AG08396 (cell line): ENCODE measurements around the gene ACTG2.
"Not testable (repeated sequence)": the region's sequence is repeated elsewhere in the genome, so short reads cannot be mapped to it uniquely, and the experiment has no call there.

Experiments
- DNase-seq: peaks from one replicate; pipeline ENCODE4 v3.0.0; 2012; ENCODE audit warnings: low spot score, mixed read lengths

The ACTG2 gene

DNA sequence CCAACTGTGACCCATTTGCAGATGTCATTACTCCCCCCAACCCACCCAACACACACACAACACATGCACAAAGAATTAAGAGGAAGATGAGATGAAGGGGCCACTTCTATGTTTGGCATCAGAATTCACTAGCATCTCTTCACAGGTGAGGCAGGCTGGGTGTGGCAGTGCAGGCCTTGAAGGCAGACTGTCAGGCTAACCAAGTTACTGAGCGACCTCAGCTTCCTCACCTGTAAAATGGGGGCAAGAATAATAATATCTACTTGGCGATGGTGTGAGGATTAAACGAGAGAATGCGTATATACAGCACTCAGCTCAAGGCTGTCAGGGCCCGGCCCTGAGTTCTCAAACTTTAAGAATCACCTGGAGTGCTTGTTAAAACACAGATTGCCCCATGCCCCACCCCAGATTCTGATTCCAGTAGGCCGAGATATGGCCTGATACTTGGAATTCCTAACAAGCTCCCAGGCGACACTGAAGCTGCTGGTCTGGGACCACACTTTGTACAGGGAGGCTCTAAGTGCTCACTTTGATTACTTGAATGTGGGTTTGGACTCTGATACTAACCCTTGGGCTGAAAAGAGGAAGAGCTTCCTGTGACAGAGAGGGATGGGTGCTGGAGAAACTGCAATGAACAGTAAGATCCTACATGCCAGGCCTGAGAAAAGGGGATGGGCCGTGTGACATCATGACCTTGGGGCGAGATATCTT lies 1.1 kb downstream of the ACTG2 start:
- DNase-seq, result no peak

DNA sequence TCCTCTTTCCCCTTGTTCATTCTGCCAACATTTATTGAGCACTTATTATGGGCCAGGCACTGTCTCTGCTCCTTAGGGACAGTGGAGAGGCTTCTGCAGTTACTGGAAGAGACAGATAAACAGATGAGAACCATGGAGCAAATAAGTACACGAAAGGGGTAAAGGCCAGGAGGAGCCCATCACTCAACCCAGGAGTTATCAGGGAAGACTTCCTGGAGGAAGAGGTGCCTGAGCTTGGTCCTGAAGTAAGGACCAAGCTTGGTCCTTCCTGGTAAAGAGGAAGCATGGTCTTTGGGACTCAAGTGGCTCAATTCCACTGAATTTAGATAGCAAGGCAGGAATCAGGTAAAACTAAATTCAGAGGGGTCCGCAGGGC lies 1.7 kb downstream of the ACTG2 start:
- DNase-seq, result no peak

DNA sequence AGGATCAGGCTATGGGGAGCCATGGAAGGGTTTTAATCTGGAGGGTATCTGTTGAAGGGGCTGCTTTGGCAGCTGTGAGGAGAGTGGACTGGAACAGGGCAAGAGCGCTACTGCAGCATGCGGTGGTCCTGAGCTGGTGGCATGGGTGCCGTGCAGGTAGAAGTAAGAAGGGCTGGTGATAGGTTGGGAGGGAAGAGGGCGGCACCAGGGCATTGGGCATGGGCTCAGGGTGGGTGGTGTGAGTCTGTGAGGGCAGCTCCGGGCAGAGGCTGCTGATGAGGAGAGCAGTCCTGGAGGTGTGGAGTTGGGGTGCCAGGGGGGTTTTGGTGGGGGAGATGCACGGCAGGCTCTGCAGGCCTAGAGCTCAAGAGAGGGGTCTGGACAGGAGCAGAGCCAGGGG lies 2.1 kb downstream of the ACTG2 start:
- no peak for DNase-seq

DNA sequence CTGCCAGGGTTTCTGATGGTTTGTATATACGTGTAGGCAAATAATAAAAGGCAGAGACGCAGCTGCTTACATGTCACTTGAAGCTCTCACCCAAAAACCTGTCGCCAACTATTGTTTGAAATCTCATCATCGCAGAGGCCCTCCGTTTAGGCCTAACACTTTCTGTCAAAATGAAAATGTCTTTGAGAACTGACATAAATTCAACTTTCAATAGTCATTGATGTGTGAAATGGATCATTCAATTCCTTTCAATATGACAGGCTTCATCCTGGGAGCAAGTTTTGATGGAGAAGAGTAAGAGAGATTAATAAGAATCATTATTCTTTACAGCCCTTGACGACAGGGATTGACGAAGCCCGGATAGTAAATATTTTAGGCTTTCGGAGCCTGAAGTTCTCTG lies 2.7 kb downstream of the ACTG2 start:
- DNase-seq, result no peak

DNA sequence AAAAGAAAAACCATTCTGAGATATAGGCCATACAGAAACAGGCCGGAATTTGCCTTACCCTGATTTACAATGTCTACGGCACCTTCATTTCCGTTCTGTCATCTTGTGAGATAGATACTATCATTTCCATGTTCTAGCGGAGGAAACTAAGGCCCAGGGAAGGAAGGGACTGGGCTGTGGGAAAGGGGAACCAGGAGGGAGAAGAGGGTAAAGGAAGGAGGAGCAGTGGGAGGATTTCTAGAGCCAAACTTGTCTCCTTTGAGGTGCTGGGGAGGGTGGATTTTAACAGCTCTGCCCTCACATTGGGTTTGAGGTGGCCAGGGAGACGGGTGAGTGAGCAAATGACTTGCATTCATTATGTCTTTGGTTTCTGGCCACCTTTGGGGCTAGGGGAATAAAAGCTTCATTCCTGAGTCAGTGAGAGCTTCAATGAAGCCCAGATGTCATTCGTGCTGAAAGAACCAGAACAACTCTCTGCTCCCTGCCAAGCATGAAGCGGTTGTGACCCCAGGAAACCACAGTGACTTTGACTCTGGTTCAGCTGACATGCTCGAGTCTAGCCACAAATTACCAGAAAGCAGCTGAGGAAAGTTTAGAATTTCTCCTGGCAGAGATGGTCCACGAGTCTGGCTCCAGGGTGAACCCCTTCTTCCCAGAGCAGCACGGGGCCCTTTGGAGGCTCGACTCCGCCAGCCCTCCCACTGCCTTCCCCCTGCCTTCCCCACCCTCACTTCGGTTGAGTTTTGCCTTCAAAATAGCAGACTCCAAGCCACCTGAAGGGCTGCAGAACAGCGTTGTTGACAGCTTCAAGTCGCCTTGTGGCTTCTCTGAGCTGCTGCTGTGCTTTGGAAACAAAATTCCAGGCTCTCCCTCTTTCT lies 3.8 kb downstream of the ACTG2 start:
- DNase-seq, result peak; percentile 67

DNA sequence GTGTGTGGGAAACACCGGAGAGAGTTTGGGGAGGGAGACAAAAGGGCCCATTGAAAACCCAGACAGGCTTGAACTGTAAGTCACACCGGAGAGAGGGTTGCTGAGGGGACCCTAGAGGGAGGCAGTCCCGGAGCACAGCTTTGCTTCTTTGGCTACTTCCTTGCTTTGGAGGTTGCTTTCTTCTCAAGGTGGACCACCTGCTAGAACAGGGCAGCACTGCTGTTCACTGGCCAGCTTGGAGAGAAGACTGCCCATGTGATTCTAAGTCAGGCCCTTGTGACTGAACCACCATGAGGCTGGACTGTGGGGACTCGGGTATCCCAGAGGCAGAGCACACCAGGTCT lies 4.4 kb downstream of the ACTG2 start:
- no peak for DNase-seq

DNA sequence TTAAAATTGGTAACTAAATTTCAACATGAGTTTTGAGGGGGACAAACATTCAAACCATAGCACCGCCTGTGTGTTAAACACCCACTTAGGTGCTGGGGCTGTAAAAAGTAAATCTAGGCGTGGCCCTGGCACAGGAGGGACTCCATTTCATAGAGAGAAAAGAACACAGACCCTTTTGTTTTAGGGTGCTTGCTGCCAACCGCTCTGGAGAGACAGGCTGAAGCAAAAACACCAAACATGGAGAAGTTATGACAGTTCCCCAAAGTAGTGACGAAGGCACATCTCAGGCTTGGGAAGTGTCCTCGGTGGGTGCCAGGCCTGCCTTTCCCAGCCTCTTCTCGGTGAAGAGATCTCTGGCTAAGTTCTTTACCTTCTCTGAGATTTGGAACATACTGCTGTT lies 5.1 kb downstream of the ACTG2 start:
- no peak for DNase-seq

DNA sequence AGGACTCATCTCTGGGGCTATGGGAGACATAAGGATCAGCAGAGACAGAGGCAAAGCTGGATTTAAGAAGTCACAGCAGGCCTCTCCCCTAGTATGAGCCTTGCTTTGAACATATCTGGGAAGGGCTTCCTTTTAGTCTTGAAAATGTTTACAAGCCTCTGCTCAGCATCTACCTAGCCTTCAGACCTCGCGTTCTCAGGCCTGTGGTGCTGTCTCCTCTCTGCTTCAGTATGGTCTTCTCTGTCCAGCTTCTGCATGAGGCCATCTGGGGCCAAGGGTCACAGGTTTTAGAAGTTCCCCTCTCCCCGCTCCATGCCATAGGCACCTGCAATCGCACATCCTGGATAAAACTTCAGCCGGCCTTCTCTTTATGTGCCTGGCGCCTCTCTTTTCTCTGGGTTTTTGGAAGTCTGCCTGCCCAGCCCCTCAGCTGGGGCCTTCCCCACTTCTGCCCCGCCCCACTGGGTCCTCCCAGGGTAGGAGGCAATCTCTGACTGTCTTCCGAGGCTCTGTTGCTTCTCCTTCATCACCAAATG lies 7.1 kb downstream of the ACTG2 start:
- no peak for DNase-seq

DNA sequence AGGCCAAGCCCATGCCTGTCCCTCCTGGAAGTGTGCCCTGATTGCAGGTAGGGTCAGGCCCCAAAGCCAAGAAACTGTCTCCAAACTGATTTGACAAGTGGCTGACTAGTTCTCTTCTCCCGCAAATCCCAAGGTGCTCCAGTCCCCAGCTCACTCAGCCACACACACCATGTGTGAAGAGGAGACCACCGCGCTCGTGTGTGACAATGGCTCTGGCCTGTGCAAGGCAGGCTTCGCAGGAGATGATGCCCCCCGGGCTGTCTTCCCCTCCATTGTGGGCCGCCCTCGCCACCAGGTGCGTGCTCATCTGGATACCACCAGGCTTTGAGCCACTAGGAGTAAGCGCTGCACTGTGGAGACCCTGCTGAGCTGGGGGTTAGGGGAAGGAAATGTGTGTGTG lies 8.3 kb downstream of the ACTG2 start:
- no peak for DNase-seq

DNA sequence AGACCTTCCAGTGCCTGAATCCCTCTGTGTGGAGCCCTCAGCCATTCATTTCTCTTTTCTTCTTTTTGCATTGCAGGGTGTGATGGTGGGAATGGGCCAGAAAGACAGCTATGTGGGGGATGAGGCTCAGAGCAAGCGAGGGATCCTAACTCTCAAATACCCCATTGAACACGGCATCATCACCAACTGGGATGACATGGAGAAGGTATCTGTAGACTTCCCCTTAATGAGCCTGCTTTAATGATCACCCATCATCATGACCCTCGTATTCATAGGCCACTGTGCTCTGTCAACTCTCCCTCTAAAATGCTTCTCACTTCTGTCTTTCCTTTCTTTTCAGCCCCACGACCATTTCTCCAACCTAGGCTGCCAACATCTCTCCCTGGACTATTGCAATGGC lies 9.5 kb downstream of the ACTG2 start:
- DNase-seq, result no peak

DNA sequence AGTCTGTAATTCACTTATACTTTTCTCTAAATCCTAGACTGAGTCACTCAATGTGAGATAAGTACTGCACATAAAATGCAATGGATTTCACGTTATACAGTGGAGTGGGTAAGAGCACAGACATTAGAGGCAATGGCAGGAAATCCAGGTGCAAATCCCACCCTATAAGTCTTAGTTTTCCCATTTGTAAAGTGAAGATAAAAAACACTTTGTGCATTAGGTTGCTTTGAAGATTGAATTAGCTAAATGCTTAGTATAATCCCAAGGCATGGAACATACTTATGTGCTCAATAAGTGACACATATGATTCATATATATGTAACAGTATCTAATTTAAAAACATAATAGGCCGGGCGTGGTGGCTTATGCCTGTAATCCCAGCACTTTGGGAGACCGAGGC lies 10.5 kb downstream of the ACTG2 start:
- no peak for DNase-seq

DNA sequence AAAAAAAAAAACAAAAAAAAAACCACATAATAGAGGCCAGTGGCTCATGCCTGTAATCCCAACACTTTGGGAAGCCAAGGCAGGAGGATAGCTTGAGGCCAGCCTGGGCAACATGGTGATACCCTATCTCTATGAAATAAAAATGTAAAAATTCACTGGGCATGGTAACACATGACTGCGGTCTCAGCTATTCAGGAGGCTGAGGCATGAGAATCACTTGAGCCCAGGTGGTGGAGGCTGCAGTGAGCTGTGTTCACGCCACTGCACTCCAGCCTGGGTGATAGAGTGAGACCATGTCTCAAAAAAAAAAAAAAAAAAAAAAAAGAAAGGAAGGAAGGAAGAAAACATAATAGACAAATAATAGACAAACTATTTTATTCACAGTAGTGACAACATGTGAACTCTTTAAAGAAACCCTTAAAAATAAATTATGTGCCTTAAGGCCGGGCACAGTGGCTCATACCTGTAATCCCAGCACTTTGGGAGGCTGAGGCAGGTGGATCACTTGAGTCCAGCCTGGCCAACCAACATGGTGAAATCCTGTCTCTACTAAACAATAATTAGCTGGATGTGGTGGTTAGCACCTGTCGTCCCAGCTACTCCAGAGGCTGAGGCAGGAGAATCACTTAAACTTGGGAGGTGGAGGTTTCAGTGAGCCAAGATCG lies 11.3 kb downstream of the ACTG2 start:
- not testable (repeated sequence) for DNase-seq

DNA sequence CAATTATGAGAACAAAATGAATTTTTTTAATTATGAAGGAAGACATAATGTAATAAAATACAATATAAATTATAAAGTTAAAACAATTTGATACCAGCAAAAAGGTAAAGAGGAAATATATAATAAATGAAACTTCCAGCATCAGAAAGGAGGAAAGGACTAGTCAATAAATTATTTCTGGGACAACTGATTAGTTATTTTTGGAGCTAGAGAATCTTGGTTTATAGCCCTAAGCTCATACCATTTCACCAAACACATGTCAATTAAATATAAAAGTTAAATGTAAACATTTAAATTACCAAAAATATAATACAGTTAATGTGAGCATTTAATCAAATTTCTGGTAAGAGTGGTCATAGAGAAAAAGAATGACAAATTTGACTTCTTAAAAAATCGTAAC lies 12.1 kb downstream of the ACTG2 start:
- DNase-seq, result no peak

DNA sequence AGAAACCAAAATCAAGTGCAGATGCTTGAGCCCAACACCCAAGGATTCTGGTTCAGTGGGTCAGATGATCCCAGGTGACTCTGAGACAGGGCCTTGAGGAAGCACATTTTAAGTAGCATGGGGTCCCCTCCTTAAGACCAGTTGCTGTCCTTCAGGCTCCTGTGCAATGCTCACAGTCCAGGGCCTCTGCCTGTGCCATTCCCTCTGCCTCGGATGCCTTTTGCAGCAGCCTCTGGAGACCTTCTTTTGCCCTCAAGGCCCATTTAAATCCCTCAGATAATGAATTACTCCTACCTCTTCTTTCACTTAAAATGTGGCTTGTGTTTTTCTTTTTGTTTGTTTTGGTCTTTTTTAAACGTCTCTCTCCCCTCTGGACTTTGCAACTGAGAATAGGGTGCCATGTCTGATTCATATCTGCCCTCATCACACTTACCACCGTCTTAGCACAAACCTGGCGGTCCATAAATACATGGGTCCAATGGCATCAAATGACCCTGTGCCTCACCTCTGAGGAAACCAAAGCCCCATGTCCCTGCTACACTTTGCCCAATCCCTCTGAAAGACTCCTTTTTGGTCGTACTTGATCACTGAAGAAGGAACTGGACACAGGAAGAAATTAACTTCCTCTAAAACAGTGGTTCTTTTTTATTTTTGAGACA lies 14.2 kb downstream of the ACTG2 start:
- DNase-seq, result no peak

DNA sequence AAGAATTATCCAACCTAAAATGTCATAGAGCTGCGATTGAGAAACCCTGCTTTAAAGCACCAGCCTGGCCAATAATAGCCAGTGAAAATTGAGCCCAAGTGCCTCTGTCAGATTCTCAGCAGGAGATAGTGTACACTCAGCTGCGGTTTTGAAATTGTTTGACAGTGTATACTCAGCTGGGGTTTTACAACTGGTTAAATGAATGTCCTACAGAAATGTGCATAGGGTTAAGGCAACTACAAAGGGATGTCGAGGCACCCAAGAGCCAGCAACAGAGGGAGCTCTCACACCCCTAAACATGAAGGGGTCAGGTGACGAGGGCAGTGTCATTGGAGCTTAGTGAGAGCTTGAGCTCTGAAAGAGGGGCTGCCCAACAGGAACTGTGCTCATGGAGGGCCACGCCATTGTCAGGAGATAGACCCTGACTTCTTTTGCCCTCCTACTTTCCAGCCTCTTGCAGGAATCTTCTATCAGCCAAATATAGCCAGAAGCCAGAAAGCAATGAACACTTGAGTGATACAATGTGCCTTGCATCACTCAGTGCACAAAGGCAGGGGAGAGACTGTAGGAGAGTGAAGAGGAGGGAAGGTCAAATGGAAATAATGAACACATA lies 15.1 kb downstream of the ACTG2 start:
- no peak for DNase-seq

DNA sequence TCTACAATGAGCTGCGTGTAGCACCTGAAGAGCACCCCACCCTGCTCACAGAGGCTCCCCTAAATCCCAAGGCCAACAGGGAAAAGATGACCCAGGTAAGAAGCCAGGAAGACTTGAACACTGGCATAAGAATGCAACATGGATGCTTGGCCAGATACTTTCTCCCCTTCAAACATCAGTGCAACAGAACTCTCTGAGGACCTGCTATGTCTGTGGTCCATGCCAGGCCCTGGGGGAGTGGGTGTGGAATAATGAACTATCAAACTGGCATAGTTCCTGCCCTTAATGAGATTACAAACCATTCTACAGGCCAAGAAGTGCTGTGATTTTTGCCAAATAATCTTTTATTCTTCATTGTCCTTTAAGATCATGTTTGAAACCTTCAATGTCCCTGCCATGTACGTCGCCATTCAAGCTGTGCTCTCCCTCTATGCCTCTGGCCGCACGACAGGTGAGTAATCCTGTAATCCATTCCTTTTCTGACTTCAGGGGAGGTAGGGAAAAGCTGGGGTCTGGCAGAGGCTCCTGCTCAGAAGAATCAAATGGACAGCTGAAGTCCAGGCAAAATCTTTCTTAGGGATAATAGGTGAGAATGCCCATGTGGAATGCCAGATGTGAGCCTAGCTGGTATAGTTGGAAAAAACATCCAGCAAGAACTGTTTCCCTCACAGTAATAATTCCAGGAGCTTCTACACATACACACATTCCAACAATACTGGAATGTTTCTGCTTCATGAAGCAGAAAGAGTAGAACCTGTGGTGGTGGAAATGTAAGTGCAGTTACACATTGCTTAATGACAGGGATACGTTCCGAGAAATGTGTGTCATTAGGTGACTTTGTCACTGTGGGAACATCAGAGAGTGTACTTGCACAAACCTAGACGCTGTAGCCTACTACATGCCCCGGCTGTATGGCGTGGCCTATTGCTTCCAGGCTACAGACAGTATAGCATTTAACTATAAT lies 16.2 kb downstream of the ACTG2 start:
- DNase-seq, result no peak

DNA sequence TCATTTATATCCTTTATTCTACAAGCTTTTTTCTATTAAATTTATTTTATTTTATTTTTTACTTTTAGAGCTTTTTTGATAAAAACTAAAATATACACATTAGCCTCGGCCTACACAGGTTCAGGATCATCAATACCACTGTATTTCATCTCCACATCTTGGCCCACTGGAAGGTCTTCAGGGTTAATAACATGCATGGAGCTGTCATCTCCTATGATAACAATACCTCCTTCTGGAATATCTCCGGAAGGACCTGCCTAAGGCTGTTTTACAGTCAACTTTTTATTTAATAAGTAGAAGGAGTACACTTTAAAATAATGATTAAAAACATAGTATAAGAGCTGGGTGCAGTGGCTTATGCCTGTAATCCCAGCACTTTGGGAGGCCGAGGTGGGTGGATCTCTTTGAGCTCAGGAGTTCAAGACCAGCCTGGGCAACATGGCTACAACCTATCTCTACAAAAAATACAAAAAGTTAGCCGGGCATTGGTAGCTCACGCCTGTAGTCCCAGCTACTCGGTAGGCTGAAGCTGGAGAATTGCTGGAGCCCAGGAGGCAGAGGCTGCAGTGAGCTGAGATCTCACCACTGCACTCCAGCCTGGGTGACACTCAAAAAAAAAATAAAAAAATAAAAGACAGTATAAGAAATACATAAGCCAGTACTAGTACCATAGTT lies 18.2 kb downstream of the ACTG2 start:
- DNase-seq, result no peak

DNA sequence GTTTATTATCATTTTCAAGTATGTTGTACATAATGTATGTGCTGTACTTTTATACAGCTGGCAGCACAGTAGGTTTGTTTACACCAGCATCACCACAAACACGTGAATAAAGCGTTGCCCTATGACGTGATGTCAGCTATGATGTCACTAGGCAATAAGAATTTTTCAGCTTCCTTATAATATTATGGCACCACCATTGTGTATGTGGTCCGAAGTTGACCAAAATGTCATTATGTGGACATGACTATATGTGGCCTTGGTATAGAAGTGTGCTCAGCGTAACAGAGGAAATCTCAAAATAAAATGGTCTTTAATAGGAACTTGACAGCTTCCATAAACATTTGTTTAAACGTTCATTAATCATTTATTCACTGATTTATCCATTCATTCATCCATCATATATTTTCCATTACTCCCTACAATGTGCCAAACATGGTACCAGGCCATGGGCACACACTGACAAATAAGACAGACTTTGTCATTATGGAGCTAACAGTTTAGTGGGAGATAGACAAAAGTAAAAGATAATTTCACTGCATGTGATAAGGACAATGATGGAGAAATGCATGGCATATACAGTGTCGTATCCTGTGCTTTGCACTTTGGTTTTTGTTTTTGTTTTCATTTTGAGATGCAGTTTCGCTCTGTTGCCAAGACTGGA lies 18.9 kb downstream of the ACTG2 start:
- no peak for DNase-seq

DNA sequence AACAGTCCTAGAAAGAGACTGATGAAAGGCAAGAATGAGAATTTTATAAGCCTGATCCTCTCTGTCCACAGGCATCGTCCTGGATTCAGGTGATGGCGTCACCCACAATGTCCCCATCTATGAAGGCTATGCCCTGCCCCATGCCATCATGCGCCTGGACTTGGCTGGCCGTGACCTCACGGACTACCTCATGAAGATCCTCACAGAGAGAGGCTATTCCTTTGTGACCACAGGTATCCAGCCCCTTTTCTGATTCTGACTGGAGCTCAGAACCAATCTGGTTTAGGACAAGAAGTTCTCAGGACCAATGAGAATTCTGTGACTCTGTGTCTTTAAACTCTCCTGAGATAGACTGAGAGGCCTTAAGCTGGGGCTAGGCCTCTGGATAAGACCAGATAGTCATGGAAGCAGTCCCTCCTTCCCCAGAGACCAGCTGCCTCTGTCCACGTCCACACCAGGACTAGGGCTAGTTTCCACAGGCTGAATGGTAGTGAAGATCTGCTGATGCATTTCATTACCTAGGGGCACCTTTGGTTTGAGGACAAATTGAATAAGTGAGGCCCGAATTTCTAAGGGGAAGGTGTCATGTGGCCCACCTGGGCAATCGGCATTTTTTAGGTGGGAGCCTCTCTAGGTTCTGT lies 20.7 kb downstream of the ACTG2 start:
- no peak for DNase-seq
